Suprapubic skin (tissue), 4 donors: Measurements from ENCODE around the gene FAM98B. TPM values are rescaled to one million over a fixed set of nuclear protein-coding genes. Genes with fewer than 3 reads are reported as not detected.
A peak's percentile ranks its signal among the peaks of the same experiment; 100 is the strongest.

ENCODE experiments used
- DNase-seq, 2 donors: peaks; one replicate each; pipeline ENCODE4 v3.0.0-alpha.2; 2019; ENCODE audit warnings: low spot score in 2 of 2
- H3K27ac ChIP-seq: fragments of 200-600 bp; sonication (generic); one replicate; pipeline ENCODE4 v1.5.1; 2019
- H3K27me3 ChIP-seq: fragments of 200-600 bp; sonication (generic); one replicate; pipeline ENCODE4 v1.5.1; 2019
- H3K36me3 ChIP-seq: fragments of 200-600 bp; sonication (generic); one replicate; pipeline ENCODE4 v1.5.1; 2019
- H3K4me1 ChIP-seq: fragments of 200-600 bp; sonication (generic); one replicate; pipeline ENCODE4 v1.5.1; 2019
- H3K4me3 ChIP-seq: fragments of 200-600 bp; sonication (generic); one replicate; pipeline ENCODE4 v1.5.1; 2019; ENCODE audit warnings: mild to moderate bottlenecking
- H3K9me3 ChIP-seq: fragments of 200-600 bp; sonication (generic); one replicate; pipeline ENCODE4 v1.5.1; 2019
- CTCF ChIP-seq, 2 donors: fragments of 200-600 bp in 1 of 2; fragments of 450-650 bp in 1 of 2; sonication (generic) in 1 of 2; IDR thresholded peaks; one replicate each; pipeline ENCODE4 v1.5.1; 2016 to 2019; ENCODE audit warnings: antibody characterized with exemption in 2 of 2, mild to moderate bottlenecking in 1 of 2, moderate library complexity in 1 of 2
- EP300 ChIP-seq: sonication (generic); formaldehyde crosslinking; IDR thresholded peaks from one replicate; pipeline ENCODE4 v1.6.1; 2017; ENCODE audit warnings: antibody characterized with exemption
- POLR2A ChIP-seq, 2 donors: fragments of 450-650 bp; IDR thresholded peaks; one replicate each; pipeline ENCODE4 v1.6.1; 2017; ENCODE audit warnings: antibody characterized with exemption in 2 of 2, mild to moderate bottlenecking in 2 of 2, moderate library complexity in 2 of 2
- POLR2AphosphoS5 ChIP-seq, 3 donors: sonication (generic); formaldehyde crosslinking; IDR thresholded peaks; one replicate each; pipeline ENCODE4 v1.6.1; 2017; ENCODE audit warnings: antibody characterized with exemption in 3 of 3
- WGBS: methylation state at CpG from one replicate; pipeline ENCODE4 v1.1.5; 2018; 5-methylcytosine and 5-hydroxymethylcytosine counted together
- total RNA-seq, 4 donors: library from RNA; depleted of rRNA; stranded (reverse); fragments of >200 nt; gene quantifications; one replicate each; pipeline ENCODE4 v1.1.0, GENCODE V29; 2016

FAM98B gene
- total RNA-seq, result 10 to 100 TPM in 3 of 4 donors, 1 to 10 TPM in 1; 9.4 to 48.3 (median 14.7) TPM

GRCh38 chr15:38453971-38454695 lies at the start of gene FAM98B:
Gene FAM98B, plus strand, starts transcription at chr15:38454127. Its CDS starts 35 bp downstream, at chr15:38454162.
- Histone ChIP-seq H3K27ac (peak within 1 kb of the TSS; percentile 94), H3K4me3 (peak within 1 kb of the TSS; percentile 93), H3K4me1 (peaks cover 22% of the 10 kb centered on the region), H3K36me3 (no peaks in the 10 kb centered on the region), H3K9me3 (no peaks in the 10 kb centered on the region), H3K27me3 (no peaks in the 10 kb centered on the region)
- no peak for TF ChIP-seq EP300
- TF ChIP-seq POLR2AphosphoS5 (IDR thresholded peaks at IDR 0.05), result peak in 2 of 3 donors; percentile 1 to 95
- TF ChIP-seq CTCF (IDR thresholded peaks at IDR 0.05), result no peak
- peak in 1 of 2 donors; percentile 17 for TF ChIP-seq POLR2A (IDR thresholded peaks at IDR 0.05)
- DNase-seq, result peak; percentile 93 to 95
- WGBS, result 1% methylated on average over 33 of the region's 49 CpGs

- DNase-seq, result no peak
- TF ChIP-seq POLR2AphosphoS5 (IDR thresholded peaks at IDR 0.05), result no peak
- no peak for TF ChIP-seq EP300
- no peak for TF ChIP-seq CTCF (IDR thresholded peaks at IDR 0.05)
- TF ChIP-seq POLR2A (IDR thresholded peaks at IDR 0.05), result no peak
- H3K27me3 ChIP-seq, result no peaks in the 10 kb centered on the region
- H3K4me1 ChIP-seq, result no peaks in the 10 kb centered on the region
- 69% methylated on average over 7 of the region's 7 CpGs for WGBS
- no peaks in the 10 kb centered on the region for H3K9me3 ChIP-seq
- H3K36me3 ChIP-seq, result no peaks in the 10 kb centered on the region
- H3K4me3 ChIP-seq, result no peak overlapping the region
- H3K27ac ChIP-seq, result no peak overlapping the region
These were observed 47.5 kb upstream of the FAM98B start for GRCh38 chr15:38406436-38406835.

- WGBS, result 93% methylated on average over 4 of the region's 4 CpGs
These were observed 45.4 kb upstream of the FAM98B start for GRCh38 chr15:38408576-38408975.

DNA sequence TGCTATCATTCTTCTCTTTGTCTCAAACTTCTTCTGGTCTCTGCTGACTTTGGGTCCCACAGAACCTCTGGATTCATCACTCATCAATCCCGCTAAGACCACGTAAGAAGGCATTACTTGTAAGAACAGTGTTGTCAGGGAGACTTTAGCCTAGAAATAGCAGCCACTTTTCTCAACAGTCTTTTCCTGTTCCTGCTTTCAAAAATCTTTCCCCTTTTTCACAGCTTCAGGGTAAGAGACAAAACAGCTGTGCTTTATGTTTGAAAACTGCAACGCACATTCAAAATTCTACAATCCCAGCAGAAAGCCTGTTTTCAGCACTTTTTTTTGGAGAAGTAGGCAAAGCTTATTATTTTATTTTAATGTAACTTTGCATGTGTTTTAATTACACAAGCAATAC lies 42.0 kb upstream of the FAM98B start:
- H3K36me3 ChIP-seq, result no peaks in the 10 kb centered on the region
- 68% methylated on average over 3 of the region's 3 CpGs for WGBS
- no peak for TF ChIP-seq POLR2A (IDR thresholded peaks at IDR 0.05)
- TF ChIP-seq CTCF (IDR thresholded peaks at IDR 0.05), result no peak
- TF ChIP-seq POLR2AphosphoS5 (IDR thresholded peaks at IDR 0.05), result no peak
- no peak for TF ChIP-seq EP300
- H3K4me3 ChIP-seq, result no peak overlapping the region
- H3K27me3 ChIP-seq, result no peaks in the 10 kb centered on the region
- H3K4me1 ChIP-seq, result no peaks in the 10 kb centered on the region
- DNase-seq, result no peak
- H3K27ac ChIP-seq, result no peak overlapping the region
- H3K9me3 ChIP-seq, result no peaks in the 10 kb centered on the region

More at GRCh38 chr15:38408576-38408975, 45.4 kb upstream of the FAM98B start:
- Histone ChIP-seq H3K27me3 (no peaks in the 10 kb centered on the region), H3K9me3 (no peaks in the 10 kb centered on the region), H3K36me3 (no peaks in the 10 kb centered on the region), H3K27ac (no peak overlapping the region), H3K4me3 (no peak overlapping the region), H3K4me1 (no peaks in the 10 kb centered on the region)
- no peak for DNase-seq
- TF ChIP-seq EP300, result no peak
- TF ChIP-seq POLR2AphosphoS5 (IDR thresholded peaks at IDR 0.05), result no peak
- no peak for TF ChIP-seq CTCF (IDR thresholded peaks at IDR 0.05)
- TF ChIP-seq POLR2A (IDR thresholded peaks at IDR 0.05), result no peak

GRCh38 chr15:38412466-38412865 lies 41.5 kb upstream of the FAM98B start:
- no peaks in the 10 kb centered on the region for H3K27me3 ChIP-seq
- H3K36me3 ChIP-seq, result no peaks in the 10 kb centered on the region
- no peak overlapping the region for H3K4me3 ChIP-seq
- H3K4me1 ChIP-seq, result no peaks in the 10 kb centered on the region
- WGBS, result 48% methylated on average over 3 of the region's 3 CpGs
- H3K27ac ChIP-seq, result no peak overlapping the region
- DNase-seq, result no peak
- TF ChIP-seq POLR2AphosphoS5 (IDR thresholded peaks at IDR 0.05) (no peak), EP300 (no peak), CTCF (IDR thresholded peaks at IDR 0.05) (no peak), POLR2A (IDR thresholded peaks at IDR 0.05) (no peak)
- no peaks in the 10 kb centered on the region for H3K9me3 ChIP-seq
